Activated CD8-positive, alpha-beta memory T cell treated with anti-CD3 and anti-CD28 coated beads, Interleukin-2, amount 50 U/mL, for 24 hours (primary cell): ENCODE results near the gene OBP2A.

Experiments
- DNase-seq: peaks from one replicate; pipeline ENCODE4 v3.0.0-alpha.2; 2020; ENCODE audit errors: extremely low read depth

OBP2A gene

DNA sequence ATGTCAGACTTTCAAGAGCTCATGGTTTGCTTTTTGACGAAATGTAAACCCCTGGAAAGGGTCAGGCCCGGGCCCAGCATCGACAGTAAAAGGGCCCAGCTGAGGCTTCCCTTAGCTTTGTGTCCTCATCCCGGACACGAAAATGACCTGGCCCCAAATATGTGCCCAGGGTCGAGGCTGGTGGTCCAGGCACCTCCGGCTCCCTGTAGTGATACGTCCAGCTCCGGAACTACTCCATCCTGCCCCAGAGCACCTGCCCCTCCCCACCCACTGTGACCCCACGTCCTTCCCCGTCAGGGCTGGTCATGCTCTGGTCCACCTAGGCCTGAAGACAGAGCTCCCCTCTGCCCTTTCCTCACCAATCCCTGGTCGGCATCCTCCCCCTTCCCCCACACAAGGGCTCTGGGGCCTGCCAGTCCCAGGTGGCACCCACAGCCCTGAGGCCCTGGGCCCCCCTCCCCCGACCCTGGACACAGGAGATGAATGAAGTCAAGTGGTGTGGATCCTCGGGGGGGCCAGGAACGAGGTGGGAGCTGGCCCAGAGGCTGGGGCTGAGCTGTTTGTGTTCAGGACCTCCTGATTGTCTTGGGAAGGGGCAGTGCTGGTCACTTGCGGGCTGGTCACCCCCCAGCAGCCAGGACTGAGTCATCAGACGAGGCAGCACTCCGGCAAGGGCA, 6.2 kb downstream of the OBP2A start:
- DNase-seq, result no peak

DNA sequence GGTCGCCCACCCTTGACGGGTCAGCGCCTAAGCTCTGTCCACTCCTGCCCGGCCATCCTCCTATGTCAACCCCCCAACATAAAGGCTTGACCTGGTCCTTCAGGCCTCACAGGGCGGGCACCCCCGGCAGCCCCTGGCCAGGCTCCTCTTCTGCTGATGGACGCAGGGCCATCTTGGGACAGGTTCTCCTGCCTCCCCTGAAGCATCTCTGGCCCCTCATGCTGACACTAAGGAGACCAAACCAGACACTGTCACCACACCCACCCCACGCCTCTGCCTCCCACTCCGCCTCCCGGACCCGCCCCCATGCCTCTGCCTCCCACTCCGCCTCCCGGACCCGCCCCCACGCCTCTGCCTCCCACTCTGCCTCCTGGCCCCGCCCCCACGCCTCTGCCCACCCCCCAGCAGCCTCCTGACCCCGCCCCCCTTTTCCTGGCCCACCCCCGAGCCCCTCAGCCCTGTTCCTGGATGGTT, 6.8 kb downstream of the OBP2A start:
- no peak for DNase-seq

DNA sequence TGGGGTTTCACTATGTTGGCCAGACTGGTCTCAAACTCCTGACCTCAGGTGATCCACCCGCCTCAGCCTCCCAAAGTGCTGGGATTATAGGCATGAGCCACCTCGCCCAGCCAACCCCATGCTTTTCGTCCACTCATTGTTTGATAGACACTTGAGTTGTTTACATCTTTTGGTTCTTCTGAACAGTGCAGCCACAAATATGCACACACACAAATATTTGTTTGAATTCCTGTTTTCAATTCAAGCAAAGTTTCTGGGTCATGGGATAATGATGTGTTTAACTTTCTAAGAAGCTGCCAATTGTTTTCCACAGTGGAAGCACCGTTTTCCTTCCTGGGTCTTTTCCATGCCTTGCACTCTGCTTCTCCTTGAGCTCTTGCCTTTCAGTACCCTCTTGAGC, 8.8 kb downstream of the OBP2A start:
- DNase-seq, result no peak

DNA sequence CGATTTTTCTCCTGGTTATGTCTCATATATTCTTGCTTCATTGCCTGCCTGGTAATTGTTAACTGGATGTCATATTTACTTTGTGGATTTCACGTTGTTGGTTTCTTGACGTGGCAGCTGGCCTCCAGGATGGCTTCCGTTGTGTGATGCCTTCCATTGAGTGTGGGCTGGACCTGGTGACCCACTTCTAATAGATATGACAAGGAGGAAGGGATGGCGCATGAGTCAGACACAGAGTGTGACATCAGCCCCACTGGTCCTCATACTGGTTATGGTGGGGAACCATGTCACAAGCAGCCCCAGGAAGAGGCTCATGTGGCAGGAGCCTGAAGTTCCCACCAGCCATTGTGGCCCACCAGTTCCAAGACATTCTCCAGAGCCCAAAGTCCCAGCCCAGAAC, 9.3 kb downstream of the OBP2A start:
- DNase-seq, result no peak

DNA sequence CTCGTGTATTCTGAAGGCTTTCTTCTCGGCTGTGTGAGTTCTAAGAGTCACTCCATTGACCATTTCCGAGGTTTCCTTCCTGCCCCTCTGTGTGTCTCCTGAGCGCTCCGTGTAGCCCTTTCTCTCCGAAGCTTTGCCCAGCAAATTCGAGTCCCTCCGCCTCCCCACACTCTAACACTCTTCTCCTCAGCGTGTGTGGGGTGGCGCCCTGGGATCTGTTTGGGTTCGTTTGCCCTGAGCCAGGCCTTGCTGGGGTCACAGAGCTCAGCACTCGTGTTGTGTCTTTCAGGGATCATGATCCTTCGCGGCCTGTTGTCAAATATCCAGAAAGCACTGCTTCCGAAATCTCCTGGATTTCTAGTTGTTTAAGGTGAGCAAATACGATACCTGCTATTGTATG, 10.0 kb downstream of the OBP2A start:
- no peak for DNase-seq

DNA sequence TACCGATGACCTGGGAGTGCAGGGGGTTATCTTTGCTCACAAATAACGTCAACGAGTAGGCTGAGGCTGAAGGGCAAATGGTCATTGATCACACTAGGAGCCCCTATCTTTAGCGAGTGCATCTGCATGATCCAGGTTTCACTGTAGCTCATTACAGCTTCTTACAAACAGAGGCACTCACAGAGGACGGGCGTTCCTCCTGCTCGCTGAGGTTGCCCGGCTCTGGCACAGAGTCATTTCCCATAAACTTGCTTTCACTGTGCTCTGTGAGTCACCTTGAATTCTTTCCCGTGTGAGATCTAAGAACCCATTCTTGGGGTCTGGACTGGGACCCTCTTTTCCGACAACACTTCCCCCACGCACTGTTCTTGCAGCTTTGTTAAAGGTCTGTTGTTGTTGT, 13.7 kb downstream of the OBP2A start:
- no peak for DNase-seq

DNA sequence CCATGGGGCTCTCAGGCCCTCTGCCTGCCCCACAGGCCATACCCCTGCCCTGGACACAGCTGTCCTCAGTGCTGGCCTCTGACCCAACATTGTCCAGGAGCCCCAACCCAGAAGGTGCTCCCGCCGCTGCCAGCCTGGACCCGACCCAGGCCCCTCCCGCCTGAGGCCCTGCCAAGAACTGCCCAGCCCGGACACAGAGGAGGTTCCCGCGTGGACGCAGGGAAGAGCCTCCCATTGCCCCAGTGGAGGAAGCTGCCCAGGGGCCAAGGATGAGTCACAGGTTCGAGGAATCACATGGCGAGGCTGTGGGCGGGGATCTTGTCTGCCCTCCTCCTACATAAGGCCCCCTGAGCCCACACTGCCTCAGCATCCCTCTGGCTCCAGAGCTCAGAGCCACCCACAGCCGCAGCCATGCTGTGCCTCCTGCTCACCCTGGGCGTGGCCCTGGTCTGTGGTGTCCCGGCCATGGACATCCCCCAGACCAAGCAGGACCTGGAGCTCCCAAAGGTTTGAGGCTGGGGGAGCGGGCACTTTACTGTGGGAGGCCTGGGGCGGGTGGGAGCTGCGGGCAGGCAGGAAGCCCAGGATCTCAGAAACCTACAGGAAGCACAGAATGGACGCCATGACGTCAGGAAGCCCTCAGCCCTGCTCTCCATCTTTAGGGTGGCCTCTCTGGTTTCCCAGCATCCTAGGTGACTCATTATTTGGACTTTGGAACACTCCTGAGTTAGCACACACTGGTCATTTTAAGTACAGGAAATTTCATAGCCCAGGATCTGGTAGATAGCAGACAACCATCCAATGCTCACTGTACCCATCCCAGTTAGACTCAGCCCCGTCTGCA, 15.7 kb downstream of the OBP2A start, which contains the start of gene PAEP:
Gene PAEP, plus strand, starts transcription at position 366 of the 844 bp plus-strand sequence.
- no peak for DNase-seq

DNA sequence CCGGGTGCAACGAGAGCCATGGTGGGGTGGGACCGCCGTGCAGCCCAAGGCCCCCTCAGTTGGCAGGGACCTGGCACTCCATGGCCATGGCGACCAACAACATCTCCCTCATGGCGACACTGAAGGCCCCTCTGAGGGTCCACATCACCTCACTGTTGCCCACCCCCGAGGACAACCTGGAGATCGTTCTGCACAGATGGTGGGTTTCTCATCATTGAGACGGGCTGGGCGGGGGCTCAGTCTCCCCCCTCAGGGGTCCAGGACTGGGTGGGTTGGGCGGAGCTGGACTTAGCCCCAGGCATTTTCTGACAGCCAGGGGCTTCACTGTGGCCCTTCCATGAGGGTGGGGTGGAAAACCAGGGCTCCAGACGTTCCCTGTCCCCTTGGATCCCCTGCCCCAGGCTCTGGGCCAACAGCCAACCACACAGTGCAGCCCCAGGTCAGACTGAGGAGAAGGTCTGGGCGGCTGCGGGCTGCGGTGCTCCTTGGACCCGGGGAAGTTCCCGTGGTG, 16.4 kb downstream of the OBP2A start:
- no peak for DNase-seq

DNA sequence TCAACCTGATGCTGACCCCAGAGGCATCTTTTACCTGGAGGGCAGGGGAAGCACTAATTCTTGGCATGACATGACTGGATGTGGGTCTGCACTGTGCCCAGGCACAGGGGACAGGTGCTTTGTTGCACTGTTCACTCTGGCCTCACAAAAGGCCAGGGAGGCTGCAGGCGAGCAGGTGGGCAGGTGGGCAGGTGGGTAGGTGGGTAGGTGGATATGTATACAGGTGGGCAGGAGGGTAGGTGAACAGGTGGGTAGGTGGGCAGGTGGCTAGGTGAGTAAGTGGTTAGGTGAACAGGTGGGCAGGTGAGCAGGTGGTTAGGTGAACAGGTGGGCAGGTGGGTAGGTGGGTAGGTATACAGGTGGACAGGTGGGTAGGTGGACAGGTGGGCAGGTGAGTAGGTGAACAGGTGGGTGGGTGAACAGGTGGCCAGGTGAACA, 17.1 kb downstream of the OBP2A start:
- no peak for DNase-seq

DNA sequence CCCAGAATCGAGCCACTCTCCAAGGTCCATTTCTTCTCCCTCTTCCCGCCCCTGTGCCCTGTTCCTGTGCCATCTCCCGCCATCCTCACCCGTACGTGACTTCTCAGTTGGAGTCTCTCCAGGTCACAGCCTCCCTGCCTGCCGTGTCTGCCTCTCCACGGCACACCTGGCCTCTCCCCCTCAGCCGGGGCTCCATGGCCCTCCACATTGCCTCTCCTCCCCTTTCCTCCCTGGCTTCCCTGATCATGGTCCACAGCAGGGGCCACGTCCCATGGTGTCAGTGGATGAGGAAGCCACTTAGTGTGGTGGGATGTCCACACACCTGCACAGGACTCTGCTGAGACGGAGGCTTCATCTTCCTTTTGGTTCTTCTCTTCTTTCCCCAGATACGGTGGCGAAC, 17.9 kb downstream of the OBP2A start:
- no peak for DNase-seq

DNA sequence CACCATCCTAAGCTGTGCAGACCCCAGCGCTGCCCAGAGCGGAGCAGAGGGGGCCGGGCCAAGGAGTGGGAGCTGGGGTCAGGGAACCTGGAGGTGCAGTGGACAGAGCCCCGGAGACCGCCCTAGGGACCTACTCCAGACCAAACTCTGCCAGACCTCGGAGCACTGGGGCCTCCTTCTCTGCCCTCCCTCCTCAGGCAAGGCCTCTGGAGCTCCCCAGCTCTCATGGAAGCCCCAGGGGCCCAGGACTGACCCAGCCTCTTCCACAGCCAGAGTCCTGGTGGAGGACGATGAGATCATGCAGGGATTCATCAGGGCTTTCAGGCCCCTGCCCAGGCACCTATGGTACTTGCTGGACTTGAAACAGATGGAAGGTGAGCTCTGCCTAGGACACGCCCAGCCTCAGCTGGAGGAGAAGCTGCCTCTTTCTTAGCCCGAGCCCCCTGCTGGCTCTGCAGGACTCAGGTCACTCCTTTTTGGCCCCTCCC, 19.3 kb downstream of the OBP2A start:
- no peak for DNase-seq

DNA sequence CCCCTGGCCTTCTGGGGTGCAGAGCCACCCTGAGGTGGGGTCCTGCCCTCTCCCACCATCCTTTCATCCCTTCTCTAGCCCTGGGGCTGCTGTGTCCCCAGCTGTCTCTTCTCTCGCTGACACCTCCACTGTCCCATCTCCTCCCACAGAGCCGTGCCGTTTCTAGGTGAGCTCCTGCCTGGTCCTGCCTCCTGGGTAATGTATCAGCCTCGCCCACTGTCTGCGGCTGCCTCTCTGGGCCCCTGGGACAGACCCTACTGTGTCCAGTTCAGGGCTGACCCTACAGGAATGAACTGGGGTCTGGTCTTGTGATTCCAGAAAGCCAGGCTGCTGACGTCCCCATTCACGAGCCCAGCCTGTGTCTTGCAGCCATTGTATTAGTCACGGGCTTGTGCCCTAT, 19.7 kb downstream of the OBP2A start:
- DNase-seq, result no peak

DNA sequence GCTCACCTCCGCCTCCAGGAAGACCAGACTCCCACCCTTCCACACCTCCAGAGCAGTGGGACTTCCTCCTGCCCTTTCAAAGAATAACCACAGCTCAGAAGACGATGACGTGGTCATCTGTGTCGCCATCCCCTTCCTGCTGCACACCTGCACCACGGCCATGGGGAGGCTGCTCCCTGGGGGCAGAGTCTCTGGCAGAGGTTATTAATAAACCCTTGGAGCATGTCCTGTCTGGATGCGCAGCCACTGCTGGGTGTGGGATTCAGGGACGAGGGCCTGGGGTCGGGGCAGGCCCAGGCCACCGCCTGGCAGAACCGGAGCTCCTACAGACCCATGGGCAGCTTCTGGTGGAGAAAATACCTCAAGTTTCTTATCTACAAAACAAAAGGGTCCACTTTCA, 20.6 kb downstream of the OBP2A start:
- no peak for DNase-seq

DNA sequence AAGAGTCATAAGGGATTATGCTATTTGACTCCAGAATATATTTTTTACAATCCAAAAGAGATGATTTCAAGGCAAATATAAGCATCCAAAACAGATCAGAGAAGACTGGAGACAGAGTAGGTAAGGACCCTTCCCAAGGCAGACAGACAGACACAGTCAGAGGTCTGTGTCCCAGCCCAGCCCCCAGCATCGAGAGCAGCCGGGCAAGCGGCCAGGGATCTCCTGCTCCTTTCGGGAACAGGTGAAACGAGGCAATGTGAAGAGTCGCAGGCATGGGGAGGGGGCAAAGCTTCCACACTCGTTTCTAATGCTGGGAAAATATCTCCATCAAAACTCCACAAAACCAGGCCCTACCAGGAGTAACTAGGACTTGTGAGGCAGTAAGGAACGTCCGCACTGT, 21.4 kb downstream of the OBP2A start:
- no peak for DNase-seq

DNA sequence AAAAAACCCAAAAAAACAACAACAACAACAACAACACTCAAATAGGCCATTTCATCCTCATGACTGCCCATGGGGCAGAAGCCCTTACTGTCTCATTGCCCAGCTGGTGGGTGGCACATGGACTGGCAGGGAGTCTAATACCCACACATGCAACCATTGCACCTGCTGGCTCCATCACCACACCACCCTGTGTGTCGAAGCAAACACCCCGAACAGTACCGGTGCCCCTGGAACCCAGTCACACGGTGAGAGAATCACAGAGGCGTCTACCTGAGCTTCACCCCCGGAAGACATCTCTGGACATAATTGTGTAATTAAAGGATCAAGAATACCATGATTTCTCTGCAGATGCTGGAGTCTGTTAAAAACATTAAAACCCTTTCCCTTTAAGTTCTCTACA, 22.1 kb downstream of the OBP2A start:
- DNase-seq, result no peak

DNA sequence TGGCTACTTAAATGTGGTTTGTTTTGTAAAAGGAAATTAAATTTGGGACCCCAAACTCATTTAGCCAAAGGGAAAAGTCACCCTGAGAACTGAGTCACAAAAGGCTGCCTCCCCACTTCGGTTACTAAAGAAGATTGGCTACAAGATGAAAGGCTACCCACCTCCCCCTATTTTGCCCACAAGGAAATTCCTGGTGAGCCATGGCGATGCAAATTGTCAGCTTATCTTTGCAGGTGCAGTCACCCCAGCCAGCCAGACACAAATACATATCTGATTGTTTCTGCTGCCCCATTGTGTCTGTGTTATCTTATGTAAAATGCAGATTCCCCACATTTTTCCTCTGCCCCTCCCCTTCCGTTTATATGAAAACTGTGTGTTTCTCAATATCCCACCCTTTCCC, 24.5 kb downstream of the OBP2A start:
- DNase-seq, result no peak

DNA sequence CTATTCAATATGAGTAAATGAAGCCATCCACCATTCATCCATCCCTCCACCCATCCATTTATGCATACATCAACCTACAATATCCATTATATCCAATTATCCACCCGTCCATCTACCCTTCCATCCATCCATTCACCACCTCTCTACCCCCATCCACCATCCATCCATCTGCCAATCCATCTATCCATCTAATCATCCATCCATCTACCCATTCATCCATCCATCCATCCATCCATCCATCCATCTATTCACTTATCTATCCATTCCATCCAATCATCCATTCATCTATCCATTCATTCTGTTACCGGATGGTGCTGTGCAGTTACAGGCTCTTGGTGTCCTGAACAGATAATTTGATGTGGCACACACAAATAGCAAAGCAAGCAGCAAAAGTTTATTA, 26.3 kb downstream of the OBP2A start:
- no peak for DNase-seq

DNA sequence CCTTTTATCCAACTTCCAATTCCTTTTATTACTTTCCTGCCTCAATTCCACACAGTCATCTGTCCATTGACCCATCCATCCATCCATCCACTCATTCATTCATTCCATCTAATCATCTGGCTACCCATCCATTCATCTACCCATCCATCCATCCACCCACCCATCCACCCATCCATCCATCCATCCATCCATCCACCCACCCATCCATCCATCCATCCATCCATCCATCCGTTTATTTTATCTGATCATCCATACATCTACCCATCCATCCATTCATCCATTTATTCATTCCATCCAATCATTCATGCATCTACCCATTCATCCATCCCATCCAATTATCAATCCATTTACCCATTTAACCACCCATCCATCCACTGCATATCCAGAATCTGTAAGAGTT, 27.2 kb downstream of the OBP2A start:
- DNase-seq, result no peak

DNA sequence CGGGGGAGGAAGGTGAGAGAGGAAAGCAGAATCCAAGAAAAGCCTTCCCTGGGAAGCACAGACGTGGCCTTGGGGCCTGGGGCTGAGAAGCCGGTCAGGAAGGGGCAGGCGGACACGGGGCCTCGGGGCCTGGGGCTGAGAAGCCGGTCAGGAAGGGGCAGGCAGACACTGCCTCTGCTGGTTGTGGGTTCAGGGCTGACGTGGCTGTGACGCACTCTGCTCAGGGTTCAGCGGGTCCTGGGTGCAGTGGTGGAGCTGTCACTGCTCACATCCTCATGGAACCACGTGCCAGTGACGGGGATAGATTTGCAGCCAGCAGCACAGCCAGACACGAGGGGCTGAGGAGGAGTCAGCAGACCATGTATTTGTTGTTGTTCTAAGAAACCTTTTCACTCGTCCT, 28.4 kb downstream of the OBP2A start:
- DNase-seq, result no peak

DNA sequence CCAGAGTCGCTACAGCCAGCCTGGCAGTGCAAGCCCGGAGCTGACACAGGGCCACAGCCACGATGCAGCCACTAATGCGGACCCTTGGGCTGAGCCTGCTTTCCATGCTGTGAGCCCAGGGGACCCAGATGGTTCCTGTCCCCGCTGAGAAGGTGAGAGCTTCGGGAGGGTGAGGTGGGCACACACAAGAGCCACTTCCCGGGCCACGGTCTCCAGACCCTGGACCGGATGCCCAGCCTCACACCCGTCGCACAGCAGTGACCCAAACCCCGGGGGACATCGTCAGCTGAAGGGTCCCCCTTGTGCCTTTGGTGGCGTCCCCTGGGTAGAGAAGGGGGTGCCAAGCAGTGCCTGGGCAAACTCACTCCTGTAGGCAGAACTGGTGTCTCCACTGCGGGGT, 29.0 kb downstream of the OBP2A start:
- no peak for DNase-seq

DNA sequence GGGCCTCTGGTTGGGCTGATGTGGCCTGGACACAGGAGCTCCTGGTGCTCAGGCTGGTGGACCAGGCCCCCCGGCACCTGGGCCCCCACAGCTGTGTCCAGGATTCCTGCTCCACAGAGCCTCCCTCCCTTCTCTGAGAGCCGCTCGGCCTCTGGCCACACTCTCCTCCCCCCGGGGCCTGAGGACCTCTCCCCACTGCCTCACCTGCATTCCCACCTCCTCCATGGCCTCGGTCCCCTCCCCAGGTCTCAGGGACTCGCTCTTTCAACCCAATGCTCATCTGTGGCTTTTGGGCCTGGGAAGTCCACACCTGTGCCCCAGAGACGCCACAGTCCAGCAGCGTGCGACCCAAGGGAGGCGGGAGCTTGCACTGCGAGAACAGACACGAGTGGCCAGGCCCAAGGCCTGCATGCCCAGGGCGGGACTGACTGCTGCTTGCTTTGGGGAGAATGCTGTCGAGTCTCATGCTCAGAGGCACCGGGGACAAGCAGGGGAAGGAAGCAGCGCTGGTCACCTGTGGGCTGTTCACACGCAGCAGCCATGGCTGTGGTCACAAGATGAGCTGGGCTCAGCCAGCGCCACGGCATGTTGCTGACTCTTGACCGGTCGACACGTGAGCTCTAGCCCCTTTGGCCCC, 30.2 kb downstream of the OBP2A start:
- DNase-seq, result no peak

DNA sequence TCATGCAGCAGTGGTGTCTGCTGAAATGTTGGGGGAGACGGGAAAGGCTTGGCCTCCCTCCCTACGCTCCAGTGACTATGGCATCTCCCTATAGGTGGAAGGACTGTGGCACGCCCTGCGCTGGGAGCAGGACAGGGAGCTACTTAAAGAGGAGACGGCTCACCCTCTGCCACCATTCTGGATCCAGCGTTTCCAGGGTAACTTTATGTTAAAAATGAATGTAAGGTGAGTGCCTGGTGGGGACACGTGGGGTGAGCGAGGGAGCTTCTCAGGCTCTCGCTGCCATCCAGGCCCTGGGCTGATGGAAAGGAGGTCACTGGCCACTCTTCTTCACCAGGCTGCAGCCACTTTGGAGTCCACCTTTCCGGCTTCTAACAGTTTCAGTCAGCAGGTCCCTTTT, 31.3 kb downstream of the OBP2A start:
- no peak for DNase-seq
